ENCODE results near the gene PTP4A2. TPM values are rescaled to one million over a fixed set of nuclear protein-coding genes. Genes with fewer than 3 reads are reported as not detected.

PTP4A2 gene
- polyA plus RNA-seq, 1 donor = 205 TPM

GRCh38 chr1:31883357-31883942, 54.7 kb downstream of the PTP4A2 start:
- DNase-seq = no peak

- no peak for DNase-seq
These were observed 56.5 kb downstream of the PTP4A2 start for GRCh38 chr1:31881688-31882000.

GRCh38 chr1:31880957-31881687, 57.0 kb downstream of the PTP4A2 start:
- DNase-seq = no peak

GRCh38 chr1:31879981-31880608, 58.1 kb downstream of the PTP4A2 start:
- no peak for DNase-seq

- no peak for DNase-seq
These were observed 60.1 kb downstream of the PTP4A2 start for GRCh38 chr1:31878058-31878457.

GRCh38 chr1:31877544-31877943, 60.6 kb downstream of the PTP4A2 start:
- no peak for DNase-seq

GRCh38 chr1:31875636-31876236, 62.4 kb downstream of the PTP4A2 start:
- no peak for DNase-seq

- no peak for DNase-seq
These were observed 63.2 kb downstream of the PTP4A2 start for GRCh38 chr1:31874942-31875341.

- DNase-seq = no peak
These were observed 65.2 kb downstream of the PTP4A2 start for GRCh38 chr1:31872658-31873636.

- DNase-seq = no peak
These were observed 66.5 kb downstream of the PTP4A2 start for GRCh38 chr1:31871703-31872102.

- DNase-seq = no peak
These were observed 68.0 kb downstream of the PTP4A2 start for GRCh38 chr1:31870086-31870736.

- no peak for DNase-seq
These were observed 68.7 kb downstream of the PTP4A2 start for GRCh38 chr1:31869449-31869848.

GRCh38 chr1:31868862-31869261, 69.3 kb downstream of the PTP4A2 start:
- no peak for DNase-seq

GRCh38 chr1:31867546-31867945, 70.6 kb downstream of the PTP4A2 start:
- no peak for DNase-seq

- no peak for DNase-seq
These were observed 71.6 kb downstream of the PTP4A2 start for GRCh38 chr1:31866450-31867032.

- DNase-seq = no peak
These were observed 72.3 kb downstream of the PTP4A2 start for GRCh38 chr1:31865728-31866449.

- no peak for DNase-seq
These were observed 76.1 kb downstream of the PTP4A2 start for GRCh38 chr1:31862071-31862470.

- no peak for DNase-seq
These were observed 76.8 kb downstream of the PTP4A2 start for GRCh38 chr1:31861346-31861745.

- no peak for DNase-seq
These were observed 77.6 kb downstream of the PTP4A2 start for GRCh38 chr1:31860581-31860980.

- no peak for DNase-seq
These were observed 78.4 kb downstream of the PTP4A2 start for GRCh38 chr1:31859719-31860118.

- DNase-seq = no peak
These were observed 79.1 kb downstream of the PTP4A2 start for GRCh38 chr1:31859044-31859443.

Data from hindlimb muscle (tissue), 1 donor.